AG04449 (cell line): ENCODE measurements around the gene MT2A.
A peak's percentile ranks its signal among the peaks of the same experiment; 100 is the strongest.
"Not testable (repeated sequence)": the region's sequence is repeated elsewhere in the genome, so short reads cannot be mapped to it uniquely, and the experiment has no call there.

Experiments
- CTCF ChIA-PET: fragments of 350-600 bp; formaldehyde crosslinking; extraction: SDS; loops from one replicate; lab custom pipeline; 2021; ENCODE audit warnings: antibody characterized with exemption; lab: Yijun Ruan, JAX
- POLR2A ChIA-PET: fragments of 400-600, 350-600 bp; formaldehyde crosslinking; extraction: SDS; loops from one replicate; lab custom pipeline; 2020; ENCODE audit warnings: antibody characterized with exemption, inconsistent platforms; lab: Yijun Ruan, JAX
- DNase-seq: peaks from one replicate; pipeline ENCODE4 v3.0.0-alpha.2; 2010; ENCODE audit warnings: low read depth, low spot score
- H3K4me3 ChIP-seq: 2 replicates; pipeline ENCODE4 v1.5.1; 2011; ENCODE audit warnings: low read depth, mild to moderate bottlenecking, control low read depth, low read length
- TF ChIP-seq, protein P1 (sequence below): IDR thresholded peaks from one replicate; pipeline ENCODE4 v1.5.1; 2011; ENCODE audit warnings: mild to moderate bottlenecking, moderate library complexity, low read length, control low read depth, inconsistent platforms; ENCODE audit not compliant: insufficient read depth; ENCODE audit errors: missing control alignments

Gene MT2A

DNA sequence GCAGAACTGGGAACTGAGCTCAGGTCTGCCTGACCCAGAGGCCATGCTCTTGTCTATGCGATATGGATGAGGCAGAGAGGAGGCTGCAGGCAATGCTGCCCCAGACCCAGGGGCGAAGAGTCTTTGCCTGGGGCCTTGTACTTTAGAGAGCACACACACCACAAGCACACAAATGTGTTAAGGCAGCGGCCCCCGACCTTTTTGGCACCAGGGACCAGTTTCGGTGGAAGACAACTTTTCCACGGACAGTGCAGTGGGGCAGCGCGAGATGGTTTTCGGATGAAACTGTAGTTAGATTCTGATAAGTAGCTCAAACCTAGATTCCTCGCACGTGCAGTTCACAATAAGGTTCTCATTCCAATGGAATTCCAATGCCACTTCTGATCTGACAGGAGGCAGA is 36.9 kb upstream of the MT2A start:
- CTCF ChIA-PET: interaction anchor here (0.9 to 3.3 kb wide), 2 partner anchors 29 to 130 kb away, joined by 3 to 15 read pairs; no protein-coding TSS in a partner anchor
- DNase-seq: no peak
- TF ChIP-seq, protein P1, sequence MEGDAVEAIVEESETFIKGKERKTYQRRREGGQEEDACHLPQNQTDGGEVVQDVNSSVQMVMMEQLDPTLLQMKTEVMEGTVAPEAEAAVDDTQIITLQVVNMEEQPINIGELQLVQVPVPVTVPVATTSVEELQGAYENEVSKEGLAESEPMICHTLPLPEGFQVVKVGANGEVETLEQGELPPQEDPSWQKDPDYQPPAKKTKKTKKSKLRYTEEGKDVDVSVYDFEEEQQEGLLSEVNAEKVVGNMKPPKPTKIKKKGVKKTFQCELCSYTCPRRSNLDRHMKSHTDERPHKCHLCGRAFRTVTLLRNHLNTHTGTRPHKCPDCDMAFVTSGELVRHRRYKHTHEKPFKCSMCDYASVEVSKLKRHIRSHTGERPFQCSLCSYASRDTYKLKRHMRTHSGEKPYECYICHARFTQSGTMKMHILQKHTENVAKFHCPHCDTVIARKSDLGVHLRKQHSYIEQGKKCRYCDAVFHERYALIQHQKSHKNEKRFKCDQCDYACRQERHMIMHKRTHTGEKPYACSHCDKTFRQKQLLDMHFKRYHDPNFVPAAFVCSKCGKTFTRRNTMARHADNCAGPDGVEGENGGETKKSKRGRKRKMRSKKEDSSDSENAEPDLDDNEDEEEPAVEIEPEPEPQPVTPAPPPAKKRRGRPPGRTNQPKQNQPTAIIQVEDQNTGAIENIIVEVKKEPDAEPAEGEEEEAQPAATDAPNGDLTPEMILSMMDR: no peak
- POLR2A ChIA-PET: no interaction called here
- H3K4me3 ChIP-seq: no peak overlapping the region

DNA sequence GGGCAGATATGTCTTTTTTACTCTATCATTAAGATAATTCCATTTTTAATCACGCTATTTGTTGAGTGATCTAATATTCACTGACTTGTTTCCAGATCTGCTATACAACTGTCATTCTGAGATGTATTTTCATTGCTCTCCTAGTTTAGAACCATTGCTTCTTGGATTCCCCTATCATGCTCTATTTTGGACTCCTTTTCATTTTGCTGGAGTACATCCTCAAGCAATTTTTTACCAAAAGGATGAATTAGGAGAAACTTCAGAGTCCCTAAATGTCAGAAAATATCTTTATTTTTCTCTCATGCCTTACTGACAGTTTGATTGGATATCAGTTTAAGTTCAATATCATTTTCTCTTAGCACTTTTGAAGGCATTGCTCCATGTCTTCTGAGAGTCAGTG is 33.8 kb upstream of the MT2A start:
- TF ChIP-seq, protein P1: no peak
- H3K4me3 ChIP-seq: no peak overlapping the region
- no peak for DNase-seq
- POLR2A ChIA-PET: no interaction called here
- CTCF ChIA-PET: interaction anchor here (1.0 to 3.4 kb wide), 3 partner anchors 12 to 127 kb away, joined by 3 to 23 read pairs (median 15); no protein-coding TSS in a partner anchor

DNA sequence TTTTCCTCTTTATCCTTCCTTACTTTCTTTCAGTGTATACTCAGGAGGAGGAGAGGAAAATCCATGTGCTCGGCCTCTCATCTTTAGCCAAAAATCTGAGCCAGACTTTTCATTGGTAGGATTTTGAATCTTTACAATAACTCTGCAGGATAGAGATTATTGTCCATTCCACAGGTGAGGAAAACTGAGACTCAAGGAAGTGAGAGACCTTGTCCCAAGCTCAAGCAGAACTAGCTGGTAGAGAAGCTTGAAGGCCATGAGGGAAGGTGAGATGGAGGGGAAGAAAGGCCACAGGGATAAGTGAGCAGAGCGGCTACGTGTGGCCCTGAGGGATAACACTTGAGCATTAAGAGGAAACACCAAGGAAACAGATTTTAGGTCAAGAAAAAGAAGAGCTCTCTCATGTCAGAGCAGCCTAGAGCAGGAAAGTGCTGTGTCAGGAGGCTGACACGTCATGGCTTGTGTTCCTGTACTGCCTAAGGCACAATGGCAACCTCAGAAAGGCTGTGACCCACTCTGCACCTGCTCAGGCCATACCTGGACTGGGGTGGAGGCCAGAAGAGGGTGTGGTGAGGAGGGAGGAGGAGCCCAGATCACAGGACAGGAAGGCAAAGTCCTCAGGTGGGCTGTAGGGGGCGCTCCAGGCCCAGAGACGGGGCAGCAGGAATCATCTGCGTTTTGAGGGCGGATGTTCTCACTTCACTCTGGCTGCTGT is 31.6 kb upstream of the MT2A start:
- ChIA-PET POLR2A (no interaction called here), CTCF (interaction anchor here (0.6 to 3.6 kb wide), 23 partner anchors 10 to 216 kb away, joined by 3 to 60 read pairs (median 4); partner anchors contain the start of genes MT3 and MT4)
- TF ChIP-seq, protein P1: peak; percentile 76
- no peak for DNase-seq
- H3K4me3 ChIP-seq: no peak overlapping the region

DNA sequence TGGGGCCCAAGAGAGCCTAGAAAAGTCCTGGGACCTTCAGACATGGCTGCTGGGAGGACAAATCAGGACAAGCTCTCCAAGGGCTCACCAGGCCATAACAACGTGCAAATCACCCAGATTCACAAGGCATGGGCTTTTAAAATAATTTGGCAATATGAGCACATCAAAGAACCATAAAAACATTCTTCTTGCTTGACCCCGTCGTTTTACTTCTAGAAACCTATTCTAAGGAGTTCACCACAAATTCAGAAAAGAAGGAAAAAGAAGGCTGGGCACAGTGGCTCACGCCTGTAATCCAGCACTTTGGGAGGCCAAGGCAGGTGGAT is 31.1 kb upstream of the MT2A start:
- no peak overlapping the region for H3K4me3 ChIP-seq
- TF ChIP-seq, protein P1: no peak
- DNase-seq: no peak
- ChIA-PET POLR2A (no interaction called here), CTCF (interaction anchor here (0.6 to 3.6 kb wide), 22 partner anchors 9 to 216 kb away, joined by 3 to 60 read pairs (median 4); partner anchors contain the start of genes MT3 and MT4)

DNA sequence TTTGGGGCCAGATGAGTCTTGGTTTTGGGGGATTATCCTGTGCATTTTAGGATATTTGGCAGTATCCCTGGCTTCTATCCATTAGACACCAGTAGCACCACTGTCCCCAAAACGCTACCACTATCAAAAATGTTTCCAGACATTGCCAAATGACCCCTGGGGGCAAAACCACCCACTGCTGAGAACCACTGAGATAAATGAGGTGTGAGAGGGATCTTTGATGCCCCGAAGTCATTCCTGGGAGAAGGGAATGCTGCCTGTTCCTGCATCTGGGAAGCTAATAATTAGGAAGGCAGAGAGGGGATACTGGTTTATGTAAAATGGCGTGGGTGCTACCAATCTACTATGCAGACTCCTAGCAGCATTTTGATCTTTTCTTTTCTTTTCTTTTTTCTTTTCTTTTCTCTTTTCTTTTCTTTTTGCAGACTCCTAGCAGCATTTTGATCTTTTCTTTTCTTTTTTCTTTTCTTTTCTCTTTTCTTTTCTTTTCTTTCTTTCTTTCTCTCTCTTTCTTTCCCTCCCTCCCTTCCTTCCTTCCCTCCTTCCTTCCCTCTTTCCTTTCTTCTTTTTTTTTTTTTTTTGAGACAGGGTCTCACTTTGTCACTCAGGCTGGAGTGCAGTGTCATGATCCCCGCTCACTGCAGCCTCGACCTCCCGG is 27.9 kb upstream of the MT2A start:
- DNase-seq: no peak
- ChIA-PET CTCF (interaction anchor here (4.8 to 5.1 kb wide), 2 partner anchors 21 to 121 kb away, joined by 22 to 27 read pairs; no protein-coding TSS in a partner anchor), POLR2A (no interaction called here)
- no peak overlapping the region for H3K4me3 ChIP-seq
- TF ChIP-seq, protein P1: no peak

DNA sequence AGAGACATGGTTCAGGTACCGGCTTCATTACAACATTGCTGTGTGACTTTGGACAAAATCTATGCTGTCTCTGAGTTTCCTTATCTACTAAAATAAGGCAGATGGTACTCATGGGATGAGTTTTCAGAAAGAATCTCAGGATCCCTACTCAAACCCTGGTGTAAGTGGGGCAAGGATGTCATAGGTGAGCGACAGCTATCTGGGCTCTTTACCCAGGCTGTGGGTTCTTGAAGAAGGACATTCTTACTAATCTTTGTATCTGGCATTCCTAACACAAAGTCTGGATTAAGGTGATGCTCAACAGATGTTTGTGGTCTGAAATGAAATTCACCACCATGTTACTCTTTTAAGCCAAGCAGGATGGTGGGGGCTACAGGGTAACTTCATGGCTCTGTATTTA is 25.5 kb upstream of the MT2A start:
- ChIA-PET POLR2A (interaction anchor here (1.2 kb wide), 1 partner anchor 43 kb away, joined by 5 read pairs; the partner anchor contains the start of gene MT1E), CTCF (interaction anchor here (1.0 to 5.1 kb wide), 5 partner anchors 9 to 119 kb away, joined by 3 to 27 read pairs (median 3); no protein-coding TSS in a partner anchor)
- DNase-seq, H3K4me3 ChIP-seq: not testable (repeated sequence)
